ENCODE results near the gene MYO3B.

DNA sequence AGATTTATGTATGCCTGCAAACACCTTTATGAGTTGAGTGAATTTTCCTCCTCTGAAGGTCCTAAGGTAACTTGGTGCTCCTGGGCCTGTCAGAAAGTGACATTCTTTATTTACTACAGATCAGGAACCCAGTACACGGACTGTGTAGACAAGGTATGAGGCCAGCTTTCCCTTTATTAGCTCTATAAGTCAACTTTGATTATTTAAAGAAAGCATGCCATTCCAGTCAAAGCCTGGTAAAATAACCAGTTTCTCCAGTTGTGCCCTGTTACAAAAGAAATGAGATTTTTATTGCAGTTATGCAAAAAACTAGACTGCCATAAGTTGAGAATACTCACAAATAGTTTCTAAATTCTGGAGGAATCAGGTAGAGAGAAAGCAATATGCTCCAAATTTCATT lies 271.1 kb downstream of the MYO3B start:
- TF ChIP-seq POLR2A (IDR thresholded peaks at IDR 0.05) = no peak
- TF ChIP-seq CTCF (IDR thresholded peaks at IDR 0.05) = no peak

All from body of pancreas (tissue), 4 donors.